Prostate gland (tissue), 2 donors: ENCODE data around the gene WDR93.

Source experiments
- CTCF ChIP-seq, 4 experiments: fragments of 200-600 bp in 2 of 4; fragments of 450-650 bp in 2 of 4; sonication (generic) in 2 of 4; IDR thresholded peaks; 1 replicate in 3 of 4; 2 replicates in 1 of 4; pipeline ENCODE4 v1.5.1; 2016 to 2019; ENCODE audit warnings: antibody characterized with exemption in 4 of 4, mild to moderate bottlenecking in 2 of 4, moderate library complexity in 2 of 4
- POLR2A ChIP-seq: fragments of 450-650 bp; IDR thresholded peaks from one replicate; pipeline ENCODE4 v1.6.1; 2016; ENCODE audit warnings: antibody characterized with exemption, mild to moderate bottlenecking
- POLR2AphosphoS5 ChIP-seq: sonication (generic); formaldehyde crosslinking; IDR thresholded peaks from one replicate; pipeline ENCODE4 v1.6.1; 2017; ENCODE audit warnings: antibody characterized with exemption

- no peak for TF ChIP-seq CTCF (IDR thresholded peaks at IDR 0.05)
- peak; percentile 94 for TF ChIP-seq POLR2AphosphoS5
- TF ChIP-seq POLR2A = no peak
These were observed 10.2 kb upstream of the WDR93 start for GRCh38 chr15:89680282-89680873.
